ENCODE results near the gene FOXK2.

- TF ChIP-seq CTCF (IDR thresholded peaks at IDR 0.05) (no peak), ZFX (IDR thresholded peaks at IDR 0.05; ENCODE audit: borderline replicate concordance) (no peak)
Measured at GRCh38 chr17:82574041-82574440, 54.5 kb downstream of the FOXK2 start.
